Breast epithelium (tissue), 4 donors: ENCODE measurements around the gene LSM10. TPM values are rescaled to one million over a fixed set of nuclear protein-coding genes. Genes with fewer than 3 reads are reported as not detected.

Experiments
- DNase-seq, 2 donors: peaks; one replicate each; pipeline ENCODE4 v3.0.0-alpha.2; 2019; ENCODE audit warnings: low spot score in 2 of 2
- H3K27ac ChIP-seq, 2 donors: fragments of 200-600 bp; sonication (generic) in 1 of 2; one replicate each; pipeline ENCODE4 v1.5.1; 2016 to 2019; ENCODE audit warnings: mild to moderate bottlenecking in 1 of 2
- H3K27me3 ChIP-seq, 2 donors: fragments of 200-600 bp; sonication (generic) in 1 of 2; one replicate each; pipeline versions ENCODE4 v1.5.1 to v1.6.0; 2017 to 2019; ENCODE audit warnings: control low read depth in 1 of 2, mild to moderate bottlenecking in 1 of 2
- H3K36me3 ChIP-seq: fragments of 200-600 bp; one replicate; pipeline ENCODE4 v1.5.1; 2019
- H3K4me1 ChIP-seq, 2 donors: fragments of 200-600 bp; sonication (generic); one replicate each; pipeline ENCODE4 v1.5.1; 2016 to 2019; ENCODE audit warnings: control low read depth in 1 of 2
- H3K4me3 ChIP-seq, 3 donors: fragments of 200-600 bp; sonication (generic); 1 replicate in 2 of 3; 2 replicates in 1 of 3; pipeline ENCODE4 v1.5.1; 2016 to 2019; ENCODE audit warnings: mild to moderate bottlenecking in 3 of 3, moderate library complexity in 2 of 3
- H3K9me3 ChIP-seq, 2 donors: fragments of 200-600 bp; sonication (generic) in 1 of 2; one replicate each; pipeline ENCODE4 v1.5.1; 2016 to 2019; ENCODE audit warnings: control low read depth in 1 of 2
- CTCF ChIP-seq, 3 donors: fragments of 450-650 bp; IDR thresholded peaks; one replicate each; pipeline ENCODE4 v1.5.1; 2016 to 2017; ENCODE audit warnings: antibody characterized with exemption in 3 of 3, mild to moderate bottlenecking in 3 of 3, moderate library complexity in 3 of 3
- POLR2A ChIP-seq: fragments of 450-650 bp; IDR thresholded peaks from one replicate; pipeline ENCODE4 v1.6.1; 2016; ENCODE audit warnings: antibody characterized with exemption, mild to moderate bottlenecking, moderate library complexity
- POLR2AphosphoS5 ChIP-seq, 3 donors: sonication (generic); formaldehyde crosslinking; IDR thresholded peaks; one replicate each; pipeline ENCODE4 v1.6.1; 2017; ENCODE audit warnings: antibody characterized with exemption in 3 of 3
- intact Hi-C: fragments of 100-400 bp; cut with DNase I; formaldehyde crosslinking; loops from one replicate; pipeline ENCODE4 v1.15.1; 2023; ENCODE audit warnings: low total_unique reads
- total RNA-seq, 3 donors: library from RNA; depleted of rRNA; stranded (reverse); fragments of >200 nt; gene quantifications; one replicate each; pipeline ENCODE4 v1.1.0, GENCODE V29; 2016

Gene LSM10
- total RNA-seq, 3 donors from 2014 or later, result 31.8 to 49.5 (median 39.7) TPM

GRCh38 chr1:36365381-36365780 lies 32.3 kb downstream of the LSM10 start:
- H3K27ac ChIP-seq, result peak overlapping the region; percentile 36 to 67
- intact Hi-C loops, result no loop called here
- no peaks in the 10 kb centered on the region for H3K9me3 ChIP-seq
- H3K4me3 ChIP-seq, result no peak overlapping the region
- H3K4me1 ChIP-seq, result peaks cover 0 to 8% of the 10 kb centered on the region in 2 donors
- no peaks in the 10 kb centered on the region for H3K36me3 ChIP-seq
- no peak for TF ChIP-seq POLR2A
- TF ChIP-seq CTCF (IDR thresholded peaks at IDR 0.05), result no peak
- no peaks in the 10 kb centered on the region for H3K27me3 ChIP-seq
- no peak for DNase-seq

GRCh38 chr1:36359911-36360550 lies 37.7 kb downstream of the LSM10 start:
- Histone ChIP-seq H3K27ac (peak overlapping the region; percentile 36 to 43), H3K4me3 (no peak overlapping the region), H3K27me3 (no peaks in the 10 kb centered on the region), H3K9me3 (no peaks in the 10 kb centered on the region), H3K36me3 (no peaks in the 10 kb centered on the region), H3K4me1 (no peaks in the 10 kb centered on the region)
- peak in 1 of 2 donors; percentile 38 for DNase-seq
- TF ChIP-seq POLR2AphosphoS5 (IDR thresholded peaks at IDR 0.05) (no peak), POLR2A (no peak), CTCF (IDR thresholded peaks at IDR 0.05) (no peak)
- intact Hi-C loops, result loop anchor here (5.0 to 10.0 kb wide), 2 partner anchors 65 to 177 kb away; no protein-coding TSS in a partner anchor

- intact Hi-C loops, result loop anchor here (10.0 kb wide), 1 partner anchor 65 kb away; no protein-coding TSS in a partner anchor
- DNase-seq, result no peak
- TF ChIP-seq CTCF (IDR thresholded peaks at IDR 0.05) (no peak), POLR2AphosphoS5 (IDR thresholded peaks at IDR 0.05) (no peak), POLR2A (no peak)
Observed at GRCh38 chr1:36359383-36359782, 38.3 kb downstream of the LSM10 start.

GRCh38 chr1:36358514-36359084 lies 39.1 kb downstream of the LSM10 start:
- DNase-seq, result no peak

More at GRCh38 chr1:36359383-36359782, 38.3 kb downstream of the LSM10 start:
- peak overlapping the region; percentile 16 to 43 for H3K27ac ChIP-seq
- H3K9me3 ChIP-seq, result no peaks in the 10 kb centered on the region
- no peaks in the 10 kb centered on the region for H3K27me3 ChIP-seq
- H3K4me3 ChIP-seq, result no peak overlapping the region
- no peaks in the 10 kb centered on the region for H3K36me3 ChIP-seq
- no peaks in the 10 kb centered on the region for H3K4me1 ChIP-seq

More at GRCh38 chr1:36358514-36359084, 39.1 kb downstream of the LSM10 start:
- Histone ChIP-seq H3K4me1 (no peaks in the 10 kb centered on the region), H3K4me3 (no peak overlapping the region), H3K9me3 (no peaks in the 10 kb centered on the region), H3K36me3 (no peaks in the 10 kb centered on the region), H3K27ac (no peak overlapping the region), H3K27me3 (no peaks in the 10 kb centered on the region)
- intact Hi-C loops, result loop anchor here (10.0 kb wide), 1 partner anchor 66 kb away; no protein-coding TSS in a partner anchor
- TF ChIP-seq POLR2A (no peak), CTCF (IDR thresholded peaks at IDR 0.05) (no peak), POLR2AphosphoS5 (IDR thresholded peaks at IDR 0.05) (no peak)
